Keratinocyte (primary cell): ENCODE data around the gene EGR2. TPM values are rescaled to one million over a fixed set of nuclear protein-coding genes. Genes with fewer than 3 reads are reported as not detected.
A peak's percentile ranks its signal among the peaks of the same experiment; 100 is the strongest.

ENCODE experiments used
- DNase-seq: peaks from one replicate; pipeline ENCODE4 v3.0.0-alpha.2; 2011; ENCODE audit warnings: low read depth, missing footprints, low spot score
- FAIRE-seq: peaks from 2 replicates; lab custom pipeline; 2011; peaks lifted over from hg19 to GRCh38; lab: Jason Lieb, UNC
- H2AFZ ChIP-seq: 2 replicates; pipeline ENCODE4 v1.6.0; 2012; ENCODE audit warnings: low read length, control low read depth, inconsistent platforms; ENCODE audit not compliant: control insufficient read depth
- H3K27ac ChIP-seq: 2 replicates; pipeline ENCODE4 v1.5.1; 2011; ENCODE audit warnings: low read length; ENCODE audit not compliant: control insufficient read depth, insufficient read depth
- H3K27me3 ChIP-seq: 3 replicates; pipeline ENCODE4 v1.6.0; 2011; ENCODE audit warnings: low read length; ENCODE audit not compliant: control insufficient read depth, insufficient read depth; ENCODE audit errors: extremely low read depth
- H3K36me3 ChIP-seq, 2 experiments: 2 replicates in 1 of 2; 3 replicates in 1 of 2; pipeline ENCODE4 v1.5.1; 2011; ENCODE audit warnings: low read length in 2 of 2, mild to moderate bottlenecking in 1 of 2; ENCODE audit not compliant: control insufficient read depth in 2 of 2, insufficient read depth in 2 of 2; ENCODE audit errors: extremely low read depth in 1 of 2
- H3K4me1 ChIP-seq: 3 replicates; pipeline ENCODE4 v1.5.1; 2011; ENCODE audit warnings: low read length; ENCODE audit not compliant: control insufficient read depth, insufficient read depth; ENCODE audit errors: extremely low read depth
- H3K4me2 ChIP-seq: 3 replicates; pipeline ENCODE4 v1.6.0; 2011; ENCODE audit warnings: low read depth, low read length; ENCODE audit not compliant: control insufficient read depth, insufficient read depth; ENCODE audit errors: extremely low read depth
- H3K4me3 ChIP-seq, 3 experiments: fragments of 200-600 bp in 1 of 3; sonication (generic) in 1 of 3; 2 replicates in 2 of 3; 3 replicates in 1 of 3; pipeline ENCODE4 v1.5.1; 2011 to 2016; ENCODE audit warnings: low read length in 3 of 3, mild to moderate bottlenecking in 3 of 3, control low read depth in 2 of 3, inconsistent platforms in 1 of 3, low read depth in 1 of 3, mixed read lengths in 1 of 3, mixed run types in 1 of 3, moderate library complexity in 1 of 3; ENCODE audit not compliant: control insufficient read depth in 2 of 3, insufficient read depth in 2 of 3; ENCODE audit errors: extremely low read depth in 1 of 3
- H3K79me2 ChIP-seq: 2 replicates; pipeline ENCODE4 v1.6.0; 2012; ENCODE audit warnings: low read length; ENCODE audit not compliant: control insufficient read depth, insufficient read depth
- H3K9ac ChIP-seq: 3 replicates; pipeline ENCODE4 v1.6.0; 2011; ENCODE audit warnings: low read length; ENCODE audit not compliant: control insufficient read depth, insufficient read depth; ENCODE audit errors: extremely low read depth
- H3K9me1 ChIP-seq: 3 replicates; pipeline ENCODE4 v1.6.0; 2011; ENCODE audit warnings: low read length; ENCODE audit not compliant: control insufficient read depth, insufficient read depth; ENCODE audit errors: extremely low read depth
- H3K9me3 ChIP-seq: 2 replicates; pipeline ENCODE4 v1.5.1; 2012; ENCODE audit warnings: low read depth, low read length; ENCODE audit not compliant: control insufficient read depth
- H4K20me1 ChIP-seq: 3 replicates; pipeline ENCODE4 v1.6.0; 2011; ENCODE audit warnings: low read length; ENCODE audit not compliant: control insufficient read depth, insufficient read depth; ENCODE audit errors: extremely low read depth
- CTCF ChIP-seq, 3 experiments: IDR thresholded peaks in 1 of 3; conservative IDR thresholded peaks in 1 of 3; optimal IDR thresholded peaks in 1 of 3; 2 replicates in 2 of 3; 3 replicates in 1 of 3; pipeline versions ENCODE3 to v1.5.1; 2011; ENCODE audit warnings: low read length in 3 of 3, mild to moderate bottlenecking in 3 of 3, moderate library complexity in 2 of 3, control low read depth in 1 of 3, inconsistent platforms in 1 of 3; ENCODE audit not compliant: insufficient read depth in 2 of 3; ENCODE audit errors: extremely low read depth in 1 of 3
- EZH2 ChIP-seq: IDR thresholded peaks from one replicate; pipeline ENCODE4 v1.6.1; 2012; ENCODE audit warnings: inconsistent platforms, mild to moderate bottlenecking, low read length, moderate library complexity
- dilution Hi-C: fragments of 300-500 bp; cut with MboI; formaldehyde crosslinking; loops from one replicate; pipeline ENCODE4 v1.7.0; 2020; ENCODE audit warnings: low sequenced_read_pairs; ENCODE audit not compliant: extremely low pct_ligation_motif_present
- polyA plus RNA-seq, 5 experiments: library from polyadenylated mRNA; depleted of rRNA in 3 of 5; stranded (reverse) in 3 of 5; stranded (forward) in 1 of 5; unstranded in 1 of 5; fragments of >200 nt; gene quantifications; 1 replicate in 1 of 5; 2 replicates in 3 of 5; 3 replicates in 1 of 5; pipeline versions ENCODE4 v1.2.1 to v1.2.3, GENCODE V29; 2011 to 2012; ENCODE audit warnings: missing spikeins in 2 of 5, low read depth in 1 of 5, low replicate concordance in 1 of 5

The EGR2 gene
- polyA plus RNA-seq, 1 donor (not counting 4 experiments of a cell fraction or from before 2014, with no cell fraction given): 0.22 TPM

GRCh38 chr10:62817766-62818425 is 1.7 kb upstream of the EGR2 start:
- Histone ChIP-seq H3K9me3 (no peaks in the 10 kb centered on the region), H3K4me1 (peaks cover 32% of the 10 kb centered on the region), H3K9ac (peak overlapping the region; percentile 72), H3K27me3 (peaks cover 50% of the 10 kb centered on the region), H3K4me2 (peak overlapping the region; percentile 98), H3K27ac (no peak overlapping the region), H4K20me1 (no peaks in the 10 kb centered on the region), H2AFZ (peak overlapping the region; percentile 58), H3K36me3 (no peaks in the 10 kb centered on the region), H3K4me3 (peak overlapping the region; percentile 63 to 94 (median 92)), H3K9me1 (no peaks in the 10 kb centered on the region), H3K79me2 (no peaks in the 10 kb centered on the region)
- dilution Hi-C loops: loop anchor here (25.0 kb wide), 1 partner anchor 206 kb away; no protein-coding TSS in a partner anchor
- TF ChIP-seq EZH2 (no peak), CTCF (optimal IDR thresholded peaks at IDR 0.05 in 1 of 3, IDR thresholded peaks at IDR 0.05 in 1 of 3, conservative IDR thresholded peaks at IDR 0.05 in 1 of 3; ENCODE audit: extremely low read depth in 1 of 3, insufficient read depth in 2 of 3, low read length in 3 of 3) (peak in 2 of 3 experiments; percentile 74 to 75)
- FAIRE-seq (no peak), DNase-seq (no peak)

GRCh38 chr10:62817121-62817765 is 1.1 kb upstream of the EGR2 start:
- Histone ChIP-seq H3K27ac (peak overlapping the region; percentile 40), H3K4me3 (peak overlapping the region; percentile 63 to 94 (median 92)), H3K36me3 (no peaks in the 10 kb centered on the region), H2AFZ (peak overlapping the region; percentile 93), H3K9me3 (no peaks in the 10 kb centered on the region), H3K9ac (peak overlapping the region; percentile 72), H4K20me1 (no peaks in the 10 kb centered on the region), H3K27me3 (peaks cover 50% of the 10 kb centered on the region), H3K9me1 (no peaks in the 10 kb centered on the region), H3K4me2 (peak overlapping the region; percentile 98), H3K79me2 (no peaks in the 10 kb centered on the region), H3K4me1 (peaks cover 32% of the 10 kb centered on the region)
- FAIRE-seq (no peak), DNase-seq (no peak)
- no peak for TF ChIP-seq EZH2
- dilution Hi-C loops: loop anchor here (25.0 kb wide), 1 partner anchor 205 kb away; no protein-coding TSS in a partner anchor
